ENCODE measurements around the gene ANKRD45.
"Not testable (repeated sequence)": the region's sequence is repeated elsewhere in the genome, so short reads cannot be mapped to it uniquely, and the experiment has no call there.

ANKRD45 gene

DNA sequence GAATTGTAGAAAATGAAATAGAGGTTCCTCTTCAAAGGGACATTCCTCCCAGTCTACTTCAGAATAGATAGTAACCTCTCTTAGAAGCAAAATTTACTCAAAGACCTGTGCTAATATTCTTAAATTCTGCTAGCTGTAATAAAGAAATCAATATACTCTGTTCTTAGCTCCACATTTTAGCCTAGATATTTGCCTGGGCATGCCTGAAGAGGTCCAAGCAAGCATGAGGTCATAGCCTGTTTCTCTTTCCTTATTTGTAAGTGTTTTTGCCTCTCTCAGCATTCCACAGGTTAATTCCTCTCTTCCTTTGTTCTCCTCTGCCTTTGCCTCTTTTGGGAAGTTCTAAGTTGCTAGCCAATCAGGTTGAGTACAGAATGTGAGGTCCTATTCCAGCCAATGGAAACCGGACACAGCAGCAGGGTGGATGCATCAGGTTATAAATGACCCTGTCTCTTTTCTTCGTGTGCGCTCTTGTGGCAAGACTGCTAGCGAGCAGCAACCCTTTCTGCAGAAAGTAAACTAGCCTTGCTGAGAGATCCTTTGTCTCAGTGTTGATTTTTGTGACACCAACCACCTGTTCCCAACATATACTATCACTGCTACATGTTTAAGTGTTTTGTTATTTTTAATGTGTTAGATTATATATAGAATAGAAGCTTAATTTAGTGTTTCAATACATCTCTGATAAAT is 27.1 kb downstream of the ANKRD45 start:
- not testable (repeated sequence) for DNase-seq (ENCODE audit: low read depth)

DNA sequence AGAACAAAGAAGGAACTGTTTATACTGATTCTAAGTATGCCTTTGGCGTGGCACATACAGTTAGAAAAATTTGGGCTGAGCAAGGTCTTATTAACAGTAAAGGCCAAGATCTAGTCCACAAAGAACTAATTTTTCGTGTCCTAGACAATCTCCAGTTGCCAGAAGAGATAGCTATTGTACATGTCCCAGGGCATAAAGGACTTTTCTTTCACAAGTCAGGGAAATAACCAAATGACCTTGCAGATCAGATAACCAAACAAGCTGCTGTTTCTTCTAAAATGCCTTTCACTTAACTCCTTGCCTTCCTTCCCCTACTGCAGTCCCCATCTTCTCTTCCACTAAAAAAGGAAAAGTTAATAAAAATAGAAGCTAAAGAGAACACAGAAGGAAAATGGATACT is 30.5 kb downstream of the ANKRD45 start:
- no peak for DNase-seq (ENCODE audit: low read depth)

DNA sequence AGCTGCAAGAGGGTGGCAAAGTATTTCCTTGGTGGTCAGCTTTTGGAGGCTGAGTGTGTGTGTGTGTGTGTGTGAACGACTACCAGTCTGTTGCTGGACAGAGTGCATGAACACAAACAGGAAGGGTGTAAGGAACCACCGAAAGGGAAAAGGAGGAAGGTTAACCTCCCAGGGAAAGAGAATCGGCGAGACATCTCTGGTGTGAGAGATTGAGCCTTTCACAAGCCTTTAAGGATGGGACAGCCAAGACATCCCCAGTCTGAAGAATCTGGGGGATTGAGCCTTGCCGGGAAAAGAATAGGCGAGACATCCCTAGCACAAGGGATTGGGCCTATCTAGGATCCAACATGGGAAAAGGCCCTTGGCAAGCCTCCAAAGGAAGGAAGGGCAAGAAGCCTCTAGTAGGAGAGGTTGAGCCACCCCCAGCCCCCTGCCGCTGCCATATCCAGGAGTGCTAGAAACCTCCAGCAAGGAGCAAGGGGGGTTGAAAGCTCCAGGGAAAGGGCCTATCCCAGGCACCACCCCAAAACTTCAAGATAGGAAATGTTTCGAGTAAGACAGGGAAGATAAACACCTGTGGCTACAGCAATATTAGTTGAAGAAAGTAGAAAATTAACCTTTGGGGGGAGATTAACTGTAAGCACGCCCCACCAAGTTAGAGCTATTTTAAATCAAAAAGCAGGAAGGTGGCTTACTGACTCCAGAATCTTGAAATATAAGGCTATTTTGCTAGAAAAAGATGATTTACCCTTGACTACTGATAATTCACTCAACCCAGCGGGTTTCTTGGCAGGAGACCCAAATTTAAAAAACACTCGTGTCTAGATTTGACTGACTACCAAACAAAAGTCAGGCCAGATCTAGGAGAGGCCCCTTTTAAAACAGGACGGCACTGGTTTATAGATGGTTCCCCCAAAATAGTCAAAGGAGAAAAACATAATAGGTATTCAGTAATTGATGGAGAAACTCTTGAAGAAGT is 31.3 kb downstream of the ANKRD45 start:
- DNase-seq (ENCODE audit: low read depth) = no peak

DNA sequence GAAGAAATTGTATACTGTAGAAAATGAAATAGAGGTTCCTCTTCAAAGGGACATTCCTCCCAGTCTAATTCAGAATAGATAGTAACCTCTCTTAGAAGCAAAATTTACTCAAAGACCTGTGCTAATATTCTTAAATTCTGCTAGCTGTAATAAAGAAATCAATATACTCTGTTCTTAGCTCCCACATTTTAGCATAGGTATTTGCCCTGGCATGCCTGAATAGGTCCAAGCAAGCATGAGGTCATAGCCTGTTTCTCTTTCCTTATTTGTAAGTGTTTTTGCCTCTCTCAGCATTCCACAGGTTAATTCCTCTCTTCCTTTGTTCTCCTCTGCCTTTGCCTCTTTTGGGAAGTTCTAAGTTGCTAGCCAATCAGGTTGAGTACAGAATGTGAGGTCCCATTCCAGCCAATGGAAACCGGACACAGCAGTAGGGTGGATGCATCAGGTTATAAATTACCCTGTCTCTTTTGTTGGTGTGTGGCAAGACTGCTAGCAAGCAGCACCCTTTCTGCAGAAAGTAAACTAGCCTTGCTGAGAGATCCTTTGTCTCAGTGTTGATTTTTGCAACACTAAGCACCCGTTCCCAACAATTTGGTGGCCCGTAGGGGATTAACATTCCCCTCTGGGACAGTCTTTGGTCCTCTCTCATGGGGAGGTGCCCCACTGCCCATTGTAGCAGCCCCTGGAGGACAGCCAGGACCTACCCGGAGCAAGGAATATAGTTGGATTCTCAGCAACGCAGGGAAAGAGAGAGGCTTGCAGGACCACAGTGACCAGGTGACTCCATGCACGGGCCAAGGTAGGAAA is 32.2 kb downstream of the ANKRD45 start:
- not testable (repeated sequence) for DNase-seq (ENCODE audit: low read depth)

DNA sequence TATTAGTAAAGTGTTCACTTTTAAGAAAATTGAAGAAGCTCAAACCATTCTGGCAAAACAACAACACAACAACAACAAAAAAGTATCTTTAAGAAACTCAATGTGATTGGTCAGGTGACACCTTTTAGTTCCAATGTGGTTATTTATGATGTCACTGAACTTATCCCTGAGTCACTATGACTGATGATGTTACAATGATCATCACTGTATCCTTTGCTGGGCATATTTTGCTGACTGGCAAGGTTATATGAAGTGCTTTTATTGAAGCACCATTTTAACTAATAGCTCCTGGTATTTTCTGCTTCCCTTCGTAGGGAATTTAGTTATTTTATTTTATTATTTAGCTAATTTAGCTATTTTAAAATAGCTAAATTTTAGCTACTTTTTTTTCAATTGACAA is 34.5 kb downstream of the ANKRD45 start, which contains the start of gene TEX50:
Gene TEX50, plus strand, starts transcription at position 223 of the 400 bp plus-strand sequence. CDS start 184 bp downstream, outside the sequence.
- no peak for DNase-seq (ENCODE audit: low read depth)

DNA sequence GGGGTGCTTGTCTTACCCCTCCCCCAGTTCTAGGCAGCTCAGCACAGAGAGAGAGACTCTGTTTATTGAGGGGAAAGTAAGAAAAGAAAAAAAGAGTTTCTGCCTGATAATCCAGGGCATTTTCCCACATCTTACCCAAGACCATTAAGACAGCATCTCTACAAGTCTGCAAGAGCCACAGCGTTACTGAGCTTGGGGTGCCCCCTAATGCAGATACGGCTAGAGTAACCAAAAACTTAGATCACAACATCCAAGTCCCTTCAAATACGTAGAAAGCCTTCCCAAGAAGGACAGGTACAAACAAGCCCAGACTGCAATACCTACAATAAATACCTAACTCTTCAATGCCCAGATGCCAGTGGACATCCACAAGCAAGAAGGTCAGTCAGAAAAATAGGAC is 40.8 kb downstream of the ANKRD45 start:
- DNase-seq (ENCODE audit: low read depth) = no peak

DNA sequence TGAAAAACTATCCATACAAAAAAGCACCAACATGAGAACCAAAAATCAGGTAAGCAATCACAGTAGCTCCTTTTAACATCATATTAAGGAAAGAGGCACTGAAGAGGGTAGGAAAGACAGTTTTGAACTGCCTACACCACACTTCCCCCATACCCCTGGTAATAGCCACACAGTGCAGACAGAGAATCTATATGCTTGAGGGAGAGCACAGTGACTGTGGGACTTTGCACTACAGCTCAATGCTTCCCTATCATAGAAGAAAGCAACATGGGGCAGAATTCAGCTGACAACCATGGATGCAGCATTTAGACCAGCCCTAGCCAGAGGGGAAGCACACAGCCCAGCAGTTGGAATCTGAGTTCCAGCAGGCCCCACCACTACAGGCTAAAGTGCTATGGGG is 42.4 kb downstream of the ANKRD45 start:
- no peak for DNase-seq (ENCODE audit: low read depth)

DNA sequence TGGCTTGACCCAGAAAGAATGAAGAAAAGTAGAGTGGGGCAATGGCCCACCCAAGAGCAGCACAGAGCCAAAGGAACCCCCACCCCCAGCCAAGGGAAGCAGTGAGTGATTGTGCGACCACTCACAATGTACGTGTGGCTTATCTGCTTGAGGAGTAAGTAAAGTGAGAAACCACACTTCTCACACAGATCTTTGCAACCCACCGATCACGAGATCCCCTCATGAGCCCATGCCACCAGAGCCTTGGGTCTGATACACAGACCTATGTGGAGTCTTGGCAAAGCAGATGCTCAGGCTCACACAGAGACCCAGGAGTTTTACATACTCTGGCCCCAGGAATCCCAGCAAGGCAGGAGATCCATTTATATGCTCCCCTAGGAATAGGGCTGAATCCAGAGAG is 52.8 kb downstream of the ANKRD45 start:
- no peak for DNase-seq (ENCODE audit: low read depth)

DNA sequence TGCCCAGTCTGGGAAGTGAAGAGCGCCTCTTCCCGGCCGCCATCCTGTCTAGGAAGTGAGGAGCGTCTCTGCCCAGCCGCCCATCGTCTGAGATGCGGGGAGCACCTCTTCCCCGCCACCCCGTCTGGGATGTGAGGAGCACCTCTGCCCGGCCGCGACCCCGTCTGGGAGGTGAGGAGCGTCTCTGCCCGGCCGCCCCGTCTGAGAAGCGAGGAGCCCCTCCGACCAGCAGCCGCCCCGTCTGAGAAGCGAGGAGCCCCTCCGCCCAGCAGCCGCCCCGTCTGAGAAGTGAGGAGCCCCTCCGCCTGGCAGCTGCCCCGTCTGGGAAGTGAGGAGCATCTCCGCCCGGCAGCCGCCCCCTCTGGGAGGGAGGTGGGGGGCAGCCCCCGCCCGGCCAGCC is 56.6 kb downstream of the ANKRD45 start:
- not testable (repeated sequence) for DNase-seq (ENCODE audit: low read depth)

DNA sequence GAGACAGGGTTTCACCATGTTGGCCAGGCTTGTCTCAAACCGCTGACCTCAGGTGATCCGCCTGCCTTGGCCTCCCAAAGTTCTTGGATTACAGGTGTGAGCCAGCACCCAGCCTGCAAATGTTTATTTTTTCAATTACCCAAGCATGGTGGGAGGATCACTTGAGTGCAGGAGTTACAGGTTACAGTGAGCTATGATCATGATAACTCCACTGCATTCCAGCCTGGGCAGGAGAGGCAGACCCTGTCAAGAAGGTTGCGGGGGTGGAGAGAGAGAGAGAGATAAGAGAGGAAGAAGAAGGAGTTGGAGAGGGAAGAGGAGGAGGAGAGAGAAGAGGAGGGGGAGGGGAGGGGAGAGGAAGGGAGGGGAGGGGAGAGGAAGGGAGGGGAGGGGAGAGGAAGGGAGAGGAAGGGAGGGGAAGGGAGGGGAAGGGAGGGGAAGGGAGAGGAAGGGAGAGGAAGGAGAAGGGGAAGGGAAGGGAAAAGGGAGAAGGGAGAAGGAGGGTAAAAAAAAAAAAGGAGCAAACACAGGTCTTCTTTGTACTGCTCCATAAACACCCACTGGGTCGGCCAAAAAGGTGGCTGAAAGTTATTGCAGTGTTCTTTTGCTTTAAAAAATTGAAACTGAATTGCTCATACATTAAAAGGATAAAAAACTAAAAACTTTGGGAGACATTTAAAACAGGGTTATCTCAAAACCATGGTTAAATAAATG is 61.0 kb downstream of the ANKRD45 start:
- DNase-seq (ENCODE audit: low read depth) = no peak

DNA sequence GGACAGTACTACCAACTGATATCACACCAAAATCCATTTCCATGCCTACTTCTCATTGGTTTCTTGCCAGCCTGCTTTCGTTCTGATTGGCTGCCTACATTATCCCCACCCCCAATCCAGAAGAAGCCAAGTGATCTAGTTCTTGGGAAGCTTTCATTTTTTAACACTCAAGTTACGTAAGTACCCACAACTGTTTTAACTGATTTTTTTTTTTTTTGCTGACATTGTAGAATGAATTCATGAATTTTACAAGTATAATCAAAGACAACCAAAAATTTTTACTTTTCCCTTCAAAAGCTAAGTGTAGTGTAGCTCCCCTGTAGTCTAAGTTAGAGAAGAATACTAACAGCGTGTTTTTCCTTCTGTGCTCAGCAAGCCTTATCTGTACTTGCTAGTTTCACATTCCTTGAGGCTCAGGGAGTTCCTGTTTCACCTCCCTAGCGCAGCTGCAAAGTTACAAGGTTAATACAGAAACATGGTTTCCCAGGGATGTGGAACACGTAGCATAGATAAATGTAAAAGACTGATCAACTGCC is 66.5 kb downstream of the ANKRD45 start, which contains the start of gene SLC9C2:
Gene SLC9C2, minus strand, starts transcription at position 17 of the 536 bp plus-strand sequence. CDS start 1,296 bp downstream, outside the sequence.
- DNase-seq (ENCODE audit: low read depth) = peak; percentile 1

DNA sequence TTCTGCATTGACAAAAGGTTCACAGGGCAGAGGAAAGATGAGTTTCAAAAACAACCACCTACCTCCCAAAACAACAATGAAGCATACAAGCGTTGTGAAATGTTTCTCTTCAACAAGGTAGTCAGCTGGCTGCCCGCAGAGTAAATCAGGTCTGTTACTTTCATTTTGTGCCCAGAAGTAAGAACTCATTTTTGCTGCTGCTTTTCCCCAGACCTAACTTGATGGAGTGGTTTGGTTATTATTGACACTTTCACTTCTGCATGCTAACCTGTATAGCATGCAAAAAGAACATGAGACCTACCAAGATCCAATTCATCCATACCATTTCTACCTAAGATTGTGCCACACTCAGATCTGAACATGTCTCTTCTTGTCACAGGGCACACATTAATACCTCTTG is 68.1 kb downstream of the ANKRD45 start:
- no peak for DNase-seq (ENCODE audit: low read depth)

DNA sequence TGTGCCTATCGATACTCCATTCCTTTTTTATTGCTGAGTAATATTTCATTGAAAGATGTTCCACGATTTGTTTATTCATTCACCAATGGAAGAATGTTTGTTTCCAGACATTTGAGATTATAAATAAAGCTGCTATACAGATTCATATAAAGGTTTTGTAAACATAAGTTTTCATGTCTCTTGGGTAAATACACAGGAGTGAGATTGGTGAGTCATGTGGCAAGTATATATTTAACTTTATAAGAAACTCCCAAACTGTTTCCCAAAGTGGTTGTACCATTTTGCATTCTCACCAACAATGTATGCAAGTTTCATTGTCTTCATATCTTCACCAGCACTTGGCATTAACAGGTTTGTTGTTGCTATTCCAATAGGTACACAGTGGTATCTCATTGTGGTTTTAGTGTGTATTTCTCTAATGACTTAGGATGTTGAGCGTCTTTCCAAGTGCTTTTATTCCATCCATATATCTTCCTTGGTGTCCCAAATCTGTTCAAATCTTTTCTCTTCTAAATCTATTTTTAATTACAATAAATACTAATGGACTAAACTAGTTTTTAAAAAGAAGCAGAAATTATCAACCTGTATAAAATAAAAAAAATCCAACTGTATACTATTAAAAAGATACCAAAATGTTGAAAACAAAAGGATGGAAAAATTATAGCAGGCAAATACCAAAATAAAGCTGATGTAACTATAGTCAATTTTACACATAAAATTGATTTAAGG is 73.4 kb downstream of the ANKRD45 start:
- no peak for DNase-seq (ENCODE audit: low read depth)

DNA sequence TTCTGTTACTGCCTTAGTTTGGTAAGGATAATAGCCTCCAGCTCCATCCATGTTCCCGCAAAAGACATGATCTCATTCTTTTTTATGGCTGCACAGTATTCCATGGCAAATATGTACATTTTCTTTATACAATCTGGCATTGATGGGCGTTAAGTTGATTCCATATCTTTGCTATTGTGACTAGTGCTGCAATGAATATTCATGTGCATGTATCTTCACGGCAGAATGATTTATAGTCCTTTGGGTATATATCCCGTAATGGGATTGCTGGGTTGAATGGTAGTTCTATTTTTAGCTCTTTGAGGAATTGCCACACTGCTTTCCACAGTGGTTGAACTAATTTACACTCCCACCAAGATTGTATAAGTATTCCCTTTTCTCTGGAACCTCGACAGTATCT is 78.5 kb downstream of the ANKRD45 start:
- not testable (repeated sequence) for DNase-seq (ENCODE audit: low read depth)

DNA sequence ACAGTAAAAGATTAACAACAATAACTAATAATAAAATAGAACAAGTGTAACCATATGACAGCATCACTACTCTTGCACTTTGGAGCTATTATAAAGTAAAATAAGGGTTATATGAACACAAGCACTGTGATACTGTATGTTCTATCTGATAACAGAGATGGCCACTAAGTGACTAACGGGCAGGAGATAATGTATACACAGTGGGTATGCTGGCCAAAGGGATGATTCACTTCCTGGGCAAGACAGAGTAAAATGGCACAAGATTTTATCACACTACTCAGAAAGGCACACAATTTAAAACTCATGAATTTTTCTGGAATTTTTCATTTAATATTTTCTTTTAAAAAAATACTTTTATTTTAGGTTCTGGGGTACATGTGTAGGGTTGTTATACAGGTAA is 79.1 kb downstream of the ANKRD45 start:
- no peak for DNase-seq (ENCODE audit: low read depth)

DNA sequence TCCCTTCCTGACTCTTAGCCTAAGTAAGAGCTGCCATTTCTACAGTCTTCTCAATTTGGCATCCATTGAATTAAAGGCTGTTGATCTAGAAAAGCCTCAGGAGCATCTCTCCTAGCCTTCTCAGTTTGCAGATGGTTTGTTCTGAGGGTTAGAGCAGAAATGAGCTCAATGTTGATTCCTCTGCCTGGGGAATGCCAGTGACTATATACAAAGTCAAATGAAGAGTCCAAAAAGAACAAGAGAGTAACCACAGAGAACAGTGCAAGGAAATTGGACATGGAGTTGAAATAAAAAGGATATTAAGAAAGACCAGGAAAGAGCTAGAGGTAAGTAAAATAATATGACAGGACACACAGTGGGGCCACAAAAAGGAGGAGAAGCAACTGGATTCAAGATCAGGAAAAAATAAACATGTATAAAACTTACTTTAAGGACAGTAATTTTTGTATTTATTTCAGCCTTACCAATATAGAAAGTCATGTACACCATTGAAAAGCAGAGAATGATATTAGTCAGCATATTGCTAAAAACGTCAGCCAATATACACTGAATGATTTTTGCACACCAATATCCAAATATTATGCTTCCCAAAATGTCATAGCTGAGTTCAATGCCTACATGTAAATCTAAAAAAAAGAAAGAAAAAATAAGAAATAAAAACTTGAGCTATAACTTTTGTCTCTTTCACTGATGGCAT is 88.1 kb downstream of the ANKRD45 start:
- no peak for DNase-seq (ENCODE audit: low read depth)

DNA sequence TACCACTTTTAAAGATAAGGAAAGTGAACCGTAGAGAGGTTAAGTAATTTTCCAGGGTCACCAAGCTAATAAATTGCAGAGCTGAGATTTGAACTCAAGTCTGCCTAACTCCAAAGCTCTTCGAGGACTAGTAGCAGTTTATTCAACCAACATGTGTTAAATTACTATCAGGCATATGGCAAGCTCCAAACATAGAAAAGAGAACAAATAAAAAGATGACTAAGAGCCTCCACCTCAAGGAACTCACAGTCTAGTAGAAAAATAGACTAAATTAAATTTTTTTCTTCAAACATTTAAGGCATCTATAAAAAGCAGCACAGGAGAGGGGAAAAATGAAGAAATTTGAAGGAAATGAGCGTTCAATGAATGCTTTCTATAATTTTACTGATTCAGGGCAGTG is 89.0 kb downstream of the ANKRD45 start:
- DNase-seq (ENCODE audit: low read depth) = no peak

DNA sequence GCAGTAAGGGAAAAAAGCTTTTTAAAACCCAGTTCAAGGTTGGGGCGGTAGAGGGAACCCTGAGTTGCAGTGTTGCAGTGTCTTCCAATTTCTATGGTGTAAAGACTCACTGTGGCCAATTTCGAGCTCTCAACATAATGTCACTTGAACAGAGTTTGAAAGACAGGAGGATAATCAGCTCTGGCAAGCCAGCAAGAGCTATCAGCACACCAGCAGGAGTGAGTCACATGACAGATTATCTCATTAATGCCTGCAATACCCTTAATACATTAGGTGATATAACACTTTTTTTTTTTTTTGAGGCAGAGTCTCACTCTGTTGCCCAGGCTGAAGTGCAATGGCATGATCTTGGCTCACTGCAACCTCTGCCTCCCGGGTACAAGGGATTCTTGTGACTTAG is 89.6 kb downstream of the ANKRD45 start:
- DNase-seq (ENCODE audit: low read depth) = no peak

DNA sequence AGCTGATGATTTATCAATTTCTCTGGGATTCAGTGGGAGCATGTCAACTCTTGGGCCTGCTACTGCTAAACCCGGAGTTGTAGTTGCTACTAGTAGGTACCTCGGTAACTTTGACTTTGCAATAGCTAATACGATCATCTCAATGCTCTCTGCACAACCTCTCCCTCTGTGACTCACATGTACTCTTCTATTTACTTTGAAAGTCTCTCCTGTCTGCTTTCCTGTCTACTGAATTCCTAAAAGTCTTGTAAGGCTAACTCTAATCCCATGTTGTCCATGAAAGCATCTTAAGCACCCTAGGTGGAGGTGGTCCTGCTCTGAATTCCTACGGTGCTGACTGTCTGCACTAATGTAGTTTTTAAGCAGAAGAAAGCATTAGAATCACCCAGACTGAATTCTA is 96.1 kb downstream of the ANKRD45 start:
- no peak for DNase-seq (ENCODE audit: low read depth)

Data from fibroblast of the conjunctiva (primary cell).